Fibroblast of gingiva (primary cell): ENCODE results near the gene SCRN2.

Experiments
- DNase-seq: peaks from one replicate; pipeline ENCODE4 v3.0.0-alpha.2; 2011; ENCODE audit warnings: low read depth

SCRN2 gene

GRCh38 chr17:47846716-47847340, 5.8 kb upstream of the SCRN2 start:
- DNase-seq, result no peak

GRCh38 chr17:47845716-47846075, 4.6 kb upstream of the SCRN2 start:
- DNase-seq, result no peak

GRCh38 chr17:47844814-47845715, 4.0 kb upstream of the SCRN2 start:
- no peak for DNase-seq

- no peak for DNase-seq
Observed at GRCh38 chr17:47844227-47844626, 3.2 kb upstream of the SCRN2 start.

GRCh38 chr17:47843391-47843730, 2.3 kb upstream of the SCRN2 start:
- no peak for DNase-seq

- no peak for DNase-seq
Observed at GRCh38 chr17:47841488-47842291, 617 bp upstream of the SCRN2 start.

- DNase-seq, result no peak
Observed at GRCh38 chr17:47840001-47840741, 902 bp downstream of the SCRN2 start.

GRCh38 chr17:47839071-47839470, 2.0 kb downstream of the SCRN2 start:
- DNase-seq, result no peak

GRCh38 chr17:47838636-47839035, 2.4 kb downstream of the SCRN2 start:
- no peak for DNase-seq

- DNase-seq, result peak; percentile 69
Observed at GRCh38 chr17:47837401-47838039, 3.6 kb downstream of the SCRN2 start.

- no peak for DNase-seq
Observed at GRCh38 chr17:47836601-47837000, 4.5 kb downstream of the SCRN2 start.

GRCh38 chr17:47834756-47835155, 6.3 kb downstream of the SCRN2 start:
- DNase-seq, result no peak

GRCh38 chr17:47831934-47832327, 9.1 kb downstream of the SCRN2 start:
- DNase-seq, result no peak

GRCh38 chr17:47831003-47831933, 9.8 kb downstream of the SCRN2 start, which contains the start of the genes LRRC46 and MRPL10:
TSS of gene LRRC46 (plus strand) at chr17:47831670. CDS start at chr17:47831990, 320 bp downstream.
TSS of gene MRPL10 (minus strand) at chr17:47831541. CDS start at chr17:47831511, 30 bp downstream.
- DNase-seq, result peak; percentile 90

GRCh38 chr17:47830396-47831002, 10.6 kb downstream of the SCRN2 start:
- DNase-seq, result no peak

GRCh38 chr17:47829870-47830269, 11.2 kb downstream of the SCRN2 start:
- DNase-seq, result no peak

- DNase-seq, result no peak
Observed at GRCh38 chr17:47823519-47823918, 17.6 kb downstream of the SCRN2 start.

- DNase-seq, result no peak
Observed at GRCh38 chr17:47822785-47823184, 18.3 kb downstream of the SCRN2 start.

GRCh38 chr17:47821424-47822391, 19.4 kb downstream of the SCRN2 start, which contains the start of gene OSBPL7:
TSS of gene OSBPL7 (minus strand) at chr17:47821794. CDS start at chr17:47820278, 1,516 bp downstream.
- peak; percentile 71 for DNase-seq
